ENCODE data around the gene SPTBN1. TPM values are rescaled to one million over a fixed set of nuclear protein-coding genes. Genes with fewer than 3 reads are reported as not detected.
A peak's percentile ranks its signal among the peaks of the same experiment; 100 is the strongest.

SPTBN1 gene
- total and polyA plus RNA-seq, 8 donors, result 28.7 to 475 (median 193) TPM

DNA sequence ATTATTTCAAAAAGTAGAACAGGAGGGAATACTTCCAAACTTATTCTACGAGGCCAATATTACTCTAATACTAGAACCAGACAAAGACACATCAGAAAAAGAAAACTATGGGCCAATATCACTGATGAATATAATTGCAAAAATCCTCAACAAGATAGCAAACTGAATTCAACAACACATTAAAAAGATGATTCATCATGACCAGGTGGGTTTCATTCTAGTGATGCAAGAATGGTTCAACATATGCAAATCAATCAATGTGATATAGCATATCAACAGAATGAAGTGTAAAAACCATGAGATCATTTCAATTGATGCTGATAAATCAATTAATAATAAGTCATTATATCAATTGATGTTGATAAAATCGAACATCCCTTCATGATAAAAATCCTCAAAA lies 244.9 kb downstream of the SPTBN1 start:
- Histone ChIP-seq H3K4me1 (peaks cover 0 to 10% (median 5%) of the 10 kb centered on the region in 4 donors), H3K9me3 (no peaks in the 10 kb centered on the region), H3K4me3 (no peak overlapping the region), H3K27me3 (no peaks in the 10 kb centered on the region), H3K36me3 (no peaks in the 10 kb centered on the region), H3K27ac (no peak overlapping the region)
- WGBS, 5 donors, result 76 to 90% (median 83%) methylated on average over 2 of the region's 2 CpGs
- TF ChIP-seq EP300 (IDR thresholded peaks at IDR 0.05) (no peak), POLR2A (IDR thresholded peaks at IDR 0.05) (no peak), POLR2AphosphoS5 (IDR thresholded peaks at IDR 0.05) (no peak)
- TF ChIP-seq, protein P1, sequence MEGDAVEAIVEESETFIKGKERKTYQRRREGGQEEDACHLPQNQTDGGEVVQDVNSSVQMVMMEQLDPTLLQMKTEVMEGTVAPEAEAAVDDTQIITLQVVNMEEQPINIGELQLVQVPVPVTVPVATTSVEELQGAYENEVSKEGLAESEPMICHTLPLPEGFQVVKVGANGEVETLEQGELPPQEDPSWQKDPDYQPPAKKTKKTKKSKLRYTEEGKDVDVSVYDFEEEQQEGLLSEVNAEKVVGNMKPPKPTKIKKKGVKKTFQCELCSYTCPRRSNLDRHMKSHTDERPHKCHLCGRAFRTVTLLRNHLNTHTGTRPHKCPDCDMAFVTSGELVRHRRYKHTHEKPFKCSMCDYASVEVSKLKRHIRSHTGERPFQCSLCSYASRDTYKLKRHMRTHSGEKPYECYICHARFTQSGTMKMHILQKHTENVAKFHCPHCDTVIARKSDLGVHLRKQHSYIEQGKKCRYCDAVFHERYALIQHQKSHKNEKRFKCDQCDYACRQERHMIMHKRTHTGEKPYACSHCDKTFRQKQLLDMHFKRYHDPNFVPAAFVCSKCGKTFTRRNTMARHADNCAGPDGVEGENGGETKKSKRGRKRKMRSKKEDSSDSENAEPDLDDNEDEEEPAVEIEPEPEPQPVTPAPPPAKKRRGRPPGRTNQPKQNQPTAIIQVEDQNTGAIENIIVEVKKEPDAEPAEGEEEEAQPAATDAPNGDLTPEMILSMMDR (IDR thresholded peaks at IDR 0.05), result no peak
- no peak for DNase-seq
- intact Hi-C loops (cut with DNase I; ENCODE audit: low total_unique reads), result loop anchor here (10.0 kb wide), 1 partner anchor 46 kb away; no protein-coding TSS in a partner anchor

- H3K36me3 ChIP-seq, result no peaks in the 10 kb centered on the region
- H3K4me1 ChIP-seq, result peaks cover 5 to 21% (median 15%) of the 10 kb centered on the region in 4 donors
- no peaks in the 10 kb centered on the region for H3K9me3 ChIP-seq
- DNase-seq, result peak in 1 of 2 donors; percentile 9
- TF ChIP-seq POLR2A (IDR thresholded peaks at IDR 0.05) (no peak), EP300 (IDR thresholded peaks at IDR 0.05) (no peak), POLR2AphosphoS5 (IDR thresholded peaks at IDR 0.05) (no peak)
- TF ChIP-seq, protein P1 (IDR thresholded peaks at IDR 0.05), result no peak
- peaks cover 0 to 9% (median 5%) of the 10 kb centered on the region in 3 donors for H3K27me3 ChIP-seq
- intact Hi-C loops (cut with DNase I; ENCODE audit: low total_unique reads), result loop anchor here (10.0 kb wide), 1 partner anchor 49 kb away; no protein-coding TSS in a partner anchor
- no peak overlapping the region for H3K27ac ChIP-seq
- WGBS, 5 donors, result 72 to 94% (median 84%) methylated on average over 1 of the region's 1 CpG
- H3K4me3 ChIP-seq, result no peak overlapping the region
These were observed 248.1 kb downstream of the SPTBN1 start for GRCh38 chr2:54704238-54704637.

GRCh38 chr2:54704688-54705605 lies 248.8 kb downstream of the SPTBN1 start:
- Histone ChIP-seq H3K4me1 (peaks cover 5 to 24% (median 20%) of the 10 kb centered on the region in 4 donors), H3K36me3 (no peaks in the 10 kb centered on the region), H3K27ac (no peak overlapping the region), H3K4me3 (no peak overlapping the region), H3K27me3 (peaks cover 0 to 13% (median 5%) of the 10 kb centered on the region in 3 donors), H3K9me3 (no peaks in the 10 kb centered on the region)
- TF ChIP-seq, protein P1 (IDR thresholded peaks at IDR 0.05), result peak in 5 of 7 experiments; percentile 20 to 62 (median 47)
- TF ChIP-seq POLR2A (IDR thresholded peaks at IDR 0.05), result no peak
- intact Hi-C loops (cut with DNase I; ENCODE audit: low total_unique reads), result loop anchor here (10.0 kb wide), 1 partner anchor 50 kb away; no protein-coding TSS in a partner anchor
- DNase-seq, result peak in 1 of 2 donors; percentile 84
- WGBS, 5 donors, result 2 to 8% (median 5%) methylated on average over 3 of the region's 3 CpGs

DNA sequence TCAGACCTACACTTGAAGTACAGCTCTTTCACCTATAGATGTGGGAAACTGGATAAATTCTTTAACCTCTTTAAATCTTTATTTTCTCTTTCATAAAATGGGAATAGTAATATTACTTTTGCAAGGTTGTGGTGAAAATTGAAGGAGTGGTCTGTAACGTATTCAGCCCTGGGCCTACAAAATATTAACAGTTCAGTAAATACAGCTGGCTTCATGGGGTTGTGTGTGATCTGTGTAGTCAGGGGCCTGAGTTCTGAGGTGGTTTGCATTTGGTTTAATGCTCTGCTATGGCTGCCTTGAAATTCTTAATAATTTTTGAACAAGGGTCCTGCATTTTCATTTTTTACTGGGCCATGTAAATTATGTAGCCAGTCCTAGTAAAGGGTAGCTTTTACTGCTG lies 250.5 kb downstream of the SPTBN1 start:
- Histone ChIP-seq H3K9me3 (no peaks in the 10 kb centered on the region), H3K27ac (no peak overlapping the region), H3K4me3 (no peak overlapping the region), H3K36me3 (no peaks in the 10 kb centered on the region), H3K27me3 (peaks cover 0 to 13% (median 5%) of the 10 kb centered on the region in 3 donors), H3K4me1 (peaks cover 5 to 24% (median 20%) of the 10 kb centered on the region in 4 donors)
- WGBS, 5 donors, result 72 to 84% (median 78%) methylated on average over 1 of the region's 1 CpG
- intact Hi-C loops (cut with DNase I; ENCODE audit: low total_unique reads), result loop anchor here (10.0 kb wide), 1 partner anchor 52 kb away; no protein-coding TSS in a partner anchor
- TF ChIP-seq POLR2A (IDR thresholded peaks at IDR 0.05) (no peak), EP300 (IDR thresholded peaks at IDR 0.05) (no peak), POLR2AphosphoS5 (IDR thresholded peaks at IDR 0.05) (no peak)
- TF ChIP-seq, protein P1 (IDR thresholded peaks at IDR 0.05), result no peak
- peak in 1 of 2 donors; percentile 14 for DNase-seq

Measured in stomach (tissue), 9 donors.